A549 (cell line): ENCODE data around the gene ANTXR2.

ENCODE experiments used
- CTCF ChIP-seq: fragments of >200 bp; sonication (Bioruptor Twin); formaldehyde crosslinking; IDR thresholded peaks from 3 replicates; pipeline ENCODE4 v1.5.1; 2016
- NR3C1 ChIP-seq: fragments of >200 bp; sonication (Bioruptor Twin); formaldehyde crosslinking; IDR thresholded peaks from 3 replicates; pipeline ENCODE4 v1.6.1; 2017
- POLR2A ChIP-seq: IDR thresholded peaks from 2 replicates; pipeline ENCODE4 v1.6.1; 2012; ENCODE audit warnings: mild to moderate bottlenecking, low read length
- RAD21 ChIP-seq, 2 experiments: fragments of >200 bp in 1 of 2; sonication (Bioruptor Twin) in 1 of 2; formaldehyde crosslinking in 1 of 2; IDR thresholded peaks in 1 of 2; conservative IDR thresholded peaks in 1 of 2; 2 replicates in 1 of 2; 3 replicates in 1 of 2; pipeline ENCODE4 v1.6.1; 2012 to 2018; ENCODE audit warnings: inconsistent platforms in 1 of 2
- RARB ChIP-seq: fragments of 250-450 bp; sonication (Bioruptor Pico); IDR thresholded peaks from 2 replicates; pipeline ENCODE4 v1.8.0; 2021; ENCODE audit warnings: mild to moderate bottlenecking, moderate library complexity

DNA sequence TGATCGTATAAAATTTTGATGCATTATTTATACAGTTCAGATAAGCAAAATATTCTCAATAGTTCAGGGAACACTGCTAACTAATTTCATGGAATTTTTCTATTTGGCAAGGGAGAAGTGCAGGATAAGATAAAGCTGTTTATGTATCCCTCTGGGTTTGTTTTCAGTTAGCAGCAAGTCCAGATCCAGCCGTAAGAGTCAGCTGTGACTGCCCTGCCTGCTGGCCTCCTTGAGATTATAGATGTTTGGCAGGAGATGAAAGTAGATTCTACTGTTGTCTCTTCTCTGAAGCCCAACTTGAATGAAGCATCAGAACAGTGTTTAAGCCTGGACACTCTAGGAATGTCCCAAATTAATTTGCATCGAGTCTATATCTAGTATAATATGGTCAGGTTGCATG, 29.5 kb downstream of the ANTXR2 start:
- no peak for TF ChIP-seq CTCF
- TF ChIP-seq POLR2A = no peak
- TF ChIP-seq NR3C1 = no peak
- no peak for TF ChIP-seq RAD21 (conservative IDR thresholded peaks at IDR 0.05 in 1 of 2, IDR thresholded peaks at IDR 0.05 in 1 of 2)
- no peak for TF ChIP-seq RARB (CRISPR knock-in tag)
